Mesothelial cell of epicardium (in vitro differentiated cells): Measurements from ENCODE around the gene BMP6. TPM values are rescaled to one million over a fixed set of nuclear protein-coding genes. Genes with fewer than 3 reads are reported as not detected.
"Not testable (repeated sequence)": the region's sequence is repeated elsewhere in the genome, so short reads cannot be mapped to it uniquely, and the experiment has no call there.

Source experiments
- DNase-seq, 2 experiments: peaks; one replicate each; pipeline ENCODE4 v3.0.0; 2021; ENCODE audit warnings: low spot score in 2 of 2; ENCODE audit not compliant: unreplicated experiment in 2 of 2
- H3K27ac Mint-ChIP-seq: 2 replicates; pipeline ENCODE4 v1.8.0; 2021; ENCODE audit warnings: mixed read lengths
- H3K27me3 Mint-ChIP-seq: 2 replicates; pipeline ENCODE4 v1.8.0; 2021; ENCODE audit warnings: low read depth, mixed read lengths
- H3K36me3 Mint-ChIP-seq: 2 replicates; pipeline ENCODE4 v1.8.0; 2021; ENCODE audit warnings: mixed read lengths
- H3K4me1 Mint-ChIP-seq: 2 replicates; pipeline ENCODE4 v1.8.0; 2021; ENCODE audit warnings: mixed read lengths
- H3K4me3 Mint-ChIP-seq: 2 replicates; pipeline ENCODE4 v1.8.0; 2021; ENCODE audit warnings: mild to moderate bottlenecking, moderate library complexity, mixed read lengths
- H3K9me3 Mint-ChIP-seq: 2 replicates; pipeline ENCODE4 v1.8.0; 2021; ENCODE audit warnings: mixed read lengths
- total RNA-seq: library from RNA; stranded (reverse); gene quantifications from 3 replicates; pipeline ENCODE4 v1.2.1, GENCODE V29; 2021
- TF ChIP-seq, protein P1 (sequence below): fragments of 200-600 bp; sonication (generic); IDR thresholded peaks from one replicate; pipeline ENCODE4 v1.5.0; 2021; ENCODE audit warnings: antibody characterized with exemption; ENCODE audit not compliant: unreplicated experiment

The BMP6 gene
- total RNA-seq, 1 donor from 2014 or later, result 3.6 TPM

DNA sequence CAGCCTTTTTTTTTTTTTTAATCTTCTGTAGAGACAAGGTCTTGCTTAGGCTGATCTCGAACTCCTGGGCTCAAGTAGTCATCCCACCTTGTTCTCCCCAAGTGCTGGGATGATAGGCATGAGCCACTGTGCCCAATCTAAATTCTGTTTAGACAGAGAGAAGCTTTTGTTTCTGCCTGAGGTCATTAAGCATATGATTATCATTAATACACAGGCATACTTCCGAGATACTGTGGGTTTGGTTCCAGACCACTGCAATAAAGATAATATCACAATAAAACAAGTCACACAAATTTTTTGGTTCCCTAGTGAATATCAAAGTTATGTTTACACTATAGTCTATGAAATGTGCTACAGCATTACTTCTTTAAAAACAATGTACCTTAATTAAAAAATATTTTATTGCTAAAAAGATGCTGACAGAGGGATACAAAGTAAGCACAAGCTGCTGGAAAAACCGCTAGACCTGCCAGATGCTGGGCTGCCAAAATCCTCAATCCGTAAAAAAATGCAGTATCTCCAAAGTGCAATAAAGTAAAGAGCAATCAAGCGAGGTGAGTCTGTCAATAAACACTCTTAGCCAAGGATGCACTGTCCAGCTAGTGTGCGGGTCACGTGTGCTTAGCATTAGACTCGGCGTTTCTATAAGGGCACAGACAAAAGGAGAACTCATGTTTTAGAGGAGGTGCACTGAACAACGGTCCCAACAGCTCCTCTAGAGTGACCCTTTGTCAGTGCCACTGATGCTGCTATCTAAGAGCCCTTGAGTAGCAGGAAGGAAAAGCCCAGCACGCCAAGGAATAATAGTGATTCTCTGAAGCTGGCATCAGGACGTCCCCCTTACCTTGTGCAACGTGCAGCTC is 168.6 kb downstream of the BMP6 start:
- H3K4me3 Mint-ChIP-seq, result no peak overlapping the region
- no peak overlapping the region for H3K27ac Mint-ChIP-seq
- no peaks in the 10 kb centered on the region for H3K27me3 Mint-ChIP-seq
- H3K9me3 Mint-ChIP-seq, result no peaks in the 10 kb centered on the region
- peaks cover 1% of the 10 kb centered on the region for H3K4me1 Mint-ChIP-seq
- no peak for DNase-seq
- peaks cover 56% of the 10 kb centered on the region for H3K36me3 Mint-ChIP-seq
- TF ChIP-seq, protein P1, sequence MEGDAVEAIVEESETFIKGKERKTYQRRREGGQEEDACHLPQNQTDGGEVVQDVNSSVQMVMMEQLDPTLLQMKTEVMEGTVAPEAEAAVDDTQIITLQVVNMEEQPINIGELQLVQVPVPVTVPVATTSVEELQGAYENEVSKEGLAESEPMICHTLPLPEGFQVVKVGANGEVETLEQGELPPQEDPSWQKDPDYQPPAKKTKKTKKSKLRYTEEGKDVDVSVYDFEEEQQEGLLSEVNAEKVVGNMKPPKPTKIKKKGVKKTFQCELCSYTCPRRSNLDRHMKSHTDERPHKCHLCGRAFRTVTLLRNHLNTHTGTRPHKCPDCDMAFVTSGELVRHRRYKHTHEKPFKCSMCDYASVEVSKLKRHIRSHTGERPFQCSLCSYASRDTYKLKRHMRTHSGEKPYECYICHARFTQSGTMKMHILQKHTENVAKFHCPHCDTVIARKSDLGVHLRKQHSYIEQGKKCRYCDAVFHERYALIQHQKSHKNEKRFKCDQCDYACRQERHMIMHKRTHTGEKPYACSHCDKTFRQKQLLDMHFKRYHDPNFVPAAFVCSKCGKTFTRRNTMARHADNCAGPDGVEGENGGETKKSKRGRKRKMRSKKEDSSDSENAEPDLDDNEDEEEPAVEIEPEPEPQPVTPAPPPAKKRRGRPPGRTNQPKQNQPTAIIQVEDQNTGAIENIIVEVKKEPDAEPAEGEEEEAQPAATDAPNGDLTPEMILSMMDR, result no peak

DNA sequence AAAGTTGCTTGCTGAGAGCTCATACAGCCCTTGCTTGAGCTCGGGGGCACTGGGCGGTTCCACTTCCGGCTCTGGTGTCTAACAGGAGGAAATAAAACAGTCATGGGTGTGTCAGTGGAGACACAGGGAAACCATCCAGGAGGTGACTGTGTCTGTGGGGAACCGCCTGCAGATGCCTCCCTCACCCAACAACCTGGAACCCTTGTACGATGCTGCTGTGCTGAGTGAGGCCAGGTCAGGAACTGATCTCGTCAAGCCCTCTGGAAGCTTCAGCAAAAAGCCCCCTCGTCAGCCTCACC is 169.2 kb downstream of the BMP6 start:
- Mint-ChIP-seq H3K36me3 (peaks cover 56% of the 10 kb centered on the region), H3K27me3 (no peaks in the 10 kb centered on the region), H3K4me3 (no peak overlapping the region), H3K9me3 (no peaks in the 10 kb centered on the region), H3K27ac (no peak overlapping the region), H3K4me1 (peaks cover 1% of the 10 kb centered on the region)
- TF ChIP-seq, protein P1, result no peak
- DNase-seq, result no peak

DNA sequence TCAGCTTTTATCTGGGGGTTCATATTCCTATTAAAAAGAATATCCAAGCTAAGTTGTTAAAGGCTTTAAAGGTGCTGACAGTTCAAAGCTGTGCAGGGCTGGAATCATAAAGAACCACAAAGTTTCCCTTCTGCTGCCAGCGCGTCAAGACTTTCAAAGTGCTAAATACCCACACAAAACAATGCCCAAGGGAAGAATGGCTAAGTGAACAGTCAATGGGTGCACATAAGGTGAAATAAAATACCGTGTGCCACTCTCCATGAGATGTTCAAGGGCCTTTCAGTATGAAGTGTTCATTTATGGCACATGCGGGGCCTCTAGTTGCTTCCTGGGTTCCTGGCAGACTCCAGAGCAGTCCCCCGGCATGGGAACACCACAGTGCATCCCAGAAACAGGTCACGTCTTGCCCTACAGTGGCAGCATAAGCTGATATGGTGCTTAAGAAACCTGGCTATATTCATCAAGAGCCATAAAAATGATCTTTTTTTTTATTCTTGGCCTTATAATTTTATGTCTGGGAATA is 170.6 kb downstream of the BMP6 start:
- no peaks in the 10 kb centered on the region for H3K27me3 Mint-ChIP-seq
- H3K4me3 Mint-ChIP-seq, result no peak overlapping the region
- no peak for DNase-seq
- TF ChIP-seq, protein P1, result no peak
- H3K36me3 Mint-ChIP-seq, result peaks cover 59% of the 10 kb centered on the region
- peaks cover 1% of the 10 kb centered on the region for H3K4me1 Mint-ChIP-seq
- no peaks in the 10 kb centered on the region for H3K9me3 Mint-ChIP-seq
- no peak overlapping the region for H3K27ac Mint-ChIP-seq

DNA sequence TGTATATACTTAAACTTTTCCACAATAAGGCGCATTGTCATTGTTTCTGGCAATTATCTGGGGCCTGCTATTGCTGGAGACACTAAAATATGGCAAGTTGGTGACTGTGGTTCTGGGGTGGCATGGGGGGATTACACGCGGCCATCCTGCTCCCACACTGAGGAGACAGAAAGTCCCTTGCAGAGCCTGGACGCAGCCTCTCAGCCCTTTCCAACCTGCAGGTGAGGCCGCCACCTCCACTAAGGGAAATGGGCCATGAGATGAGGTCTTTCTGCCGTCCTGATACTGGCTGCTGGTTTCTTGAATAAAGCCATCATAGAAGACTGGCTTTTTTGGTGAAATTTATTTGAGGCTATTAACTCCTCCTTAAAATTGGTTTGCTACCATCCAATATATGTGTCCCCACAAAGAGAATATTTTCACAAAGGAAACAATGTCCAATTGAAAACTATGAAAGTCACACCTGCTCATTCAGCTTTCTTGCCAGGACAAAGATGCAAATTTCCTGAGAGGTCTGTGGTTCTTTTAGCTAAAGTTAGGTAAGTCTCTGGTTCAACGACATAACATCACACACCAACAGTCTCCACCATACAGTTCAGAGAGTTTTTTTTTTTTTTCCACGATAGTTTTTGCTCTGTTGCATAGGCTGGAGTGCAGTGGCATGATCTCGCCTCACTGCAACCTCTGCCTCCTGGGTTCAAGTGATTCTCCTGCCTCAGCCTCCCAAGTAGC is 171.7 kb downstream of the BMP6 start:
- Mint-ChIP-seq H3K27me3 (no peaks in the 10 kb centered on the region), H3K9me3 (no peaks in the 10 kb centered on the region), H3K36me3 (peaks cover 52% of the 10 kb centered on the region), H3K4me1 (peaks cover 1% of the 10 kb centered on the region), H3K4me3 (no peak overlapping the region), H3K27ac (no peak overlapping the region)
- DNase-seq, result no peak
- TF ChIP-seq, protein P1, result no peak

DNA sequence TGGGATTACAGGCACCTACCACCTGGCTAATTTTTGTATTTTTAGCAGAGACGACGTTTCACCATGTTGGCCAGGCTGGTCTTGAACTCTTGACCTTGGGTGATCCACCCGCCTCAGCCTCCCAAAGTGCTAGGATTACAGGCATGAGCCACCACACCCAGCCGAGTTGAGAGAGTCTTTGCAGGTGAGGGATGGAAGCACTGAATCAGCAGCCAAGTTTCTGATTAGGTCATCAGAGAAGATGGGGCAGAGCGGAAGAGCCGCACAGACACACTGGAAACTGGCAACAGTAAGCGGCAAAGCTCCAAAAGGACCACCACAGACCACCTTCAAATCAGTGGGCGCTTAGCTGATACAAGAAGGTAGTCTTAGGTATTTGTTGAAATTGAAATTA is 172.3 kb downstream of the BMP6 start:
- H3K4me3 Mint-ChIP-seq, H3K27me3 Mint-ChIP-seq, H3K9me3 Mint-ChIP-seq, H3K27ac Mint-ChIP-seq, H3K4me1 Mint-ChIP-seq, DNase-seq: not testable (repeated sequence)
- peaks cover 51% of the 10 kb centered on the region for H3K36me3 Mint-ChIP-seq
